Muscle of back (tissue), 11 donors: ENCODE data around the gene HNF4A. TPM values are rescaled to one million over a fixed set of nuclear protein-coding genes. Genes with fewer than 3 reads are reported as not detected.

Experiments
- DNase-seq, 3 donors: peaks; one replicate each; pipeline versions ENCODE4 v3.0.0 to v3.0.0-alpha.2; 2013
- polyA plus RNA-seq, 10 donors: library from polyadenylated mRNA; unstranded; fragments of 120-200 nt; gene quantifications; one replicate each; pipeline ENCODE4 v1.2.1, GENCODE V29; 2013; ENCODE audit not compliant: insufficient read length in 10 of 10

HNF4A gene
- polyA plus RNA-seq, 10 donors = 0.07 to 0.16 (median 0.10) TPM; not detected in 6

- no peak for DNase-seq
Observed at GRCh38 chr20:44442298-44443070, 87.0 kb downstream of the HNF4A start.

GRCh38 chr20:44445742-44446710, 90.5 kb downstream of the HNF4A start:
- DNase-seq = no peak

GRCh38 chr20:44447827-44448419, 92.4 kb downstream of the HNF4A start:
- no peak for DNase-seq

GRCh38 chr20:44448753-44449546, 93.5 kb downstream of the HNF4A start:
- no peak for DNase-seq

GRCh38 chr20:44449864-44450263, 94.4 kb downstream of the HNF4A start:
- DNase-seq = no peak

- DNase-seq = no peak
Observed at GRCh38 chr20:44450281-44450889, 94.9 kb downstream of the HNF4A start.

GRCh38 chr20:44450903-44451450, 95.5 kb downstream of the HNF4A start:
- DNase-seq = no peak

- no peak for DNase-seq
Observed at GRCh38 chr20:44454306-44454963, 98.9 kb downstream of the HNF4A start.

- DNase-seq = no peak
Observed at GRCh38 chr20:44455126-44455525, 99.6 kb downstream of the HNF4A start.

- DNase-seq = no peak
Observed at GRCh38 chr20:44456611-44457010, 101.1 kb downstream of the HNF4A start.

GRCh38 chr20:44457016-44457415, 101.5 kb downstream of the HNF4A start:
- DNase-seq = no peak

GRCh38 chr20:44459271-44459670, 103.8 kb downstream of the HNF4A start:
- DNase-seq = no peak

GRCh38 chr20:44460795-44461141, 105.3 kb downstream of the HNF4A start:
- DNase-seq = peak in 2 of 3 donors; percentile 3 to 18

GRCh38 chr20:44461142-44461802, 105.8 kb downstream of the HNF4A start:
- no peak for DNase-seq

- no peak for DNase-seq
Observed at GRCh38 chr20:44461803-44462174, 106.3 kb downstream of the HNF4A start.

GRCh38 chr20:44463466-44463865, 108.0 kb downstream of the HNF4A start:
- no peak for DNase-seq

- DNase-seq = no peak
Observed at GRCh38 chr20:44464514-44464913, 109.0 kb downstream of the HNF4A start.

- DNase-seq = no peak
Observed at GRCh38 chr20:44465001-44465560, 109.6 kb downstream of the HNF4A start.

GRCh38 chr20:44467289-44467883, 111.9 kb downstream of the HNF4A start:
- no peak for DNase-seq
